Heart right ventricle (tissue), 16 donors: ENCODE results near the gene CLDN2. TPM values are rescaled to one million over a fixed set of nuclear protein-coding genes. Genes with fewer than 3 reads are reported as not detected.
A peak's percentile ranks its signal among the peaks of the same experiment; 100 is the strongest.

Experiments
- ATAC-seq, 8 donors: fragments of 200-7000 bp; cut with Tn5 transposase; one replicate each; pipeline ENCODE4 v1.9.1; 2020; ENCODE audit warnings: mild to moderate bottlenecking in 8 of 8, moderate library complexity in 8 of 8, moderate number of reproducible peaks in 1 of 8
- DNase-seq, 2 donors: peaks; one replicate each; pipeline ENCODE4 v3.0.0-alpha.2; 2020
- H3K27ac ChIP-seq, 10 donors: fragments of 200-600 bp; sonication (generic) in 2 of 10; one replicate each; pipeline versions ENCODE4 v1.5.0 to v1.8.0; 2020 to 2022; ENCODE audit warnings: mild to moderate bottlenecking in 3 of 10
- H3K27me3 ChIP-seq, 7 donors: fragments of 200-600 bp; one replicate each; pipeline ENCODE4 v1.8.0; 2021 to 2022; ENCODE audit warnings: mild to moderate bottlenecking in 2 of 7
- H3K36me3 ChIP-seq, 9 donors: fragments of 200-600 bp; sonication (generic) in 1 of 9; one replicate each; pipeline versions ENCODE4 v1.5.0 to v1.8.0; 2020 to 2022; ENCODE audit warnings: mild to moderate bottlenecking in 2 of 9
- H3K4me1 ChIP-seq, 9 donors: fragments of 200-600 bp; sonication (generic) in 1 of 9; one replicate each; pipeline versions ENCODE4 v1.5.0 to v1.8.0; 2020 to 2022; ENCODE audit warnings: mild to moderate bottlenecking in 4 of 9
- H3K4me3 ChIP-seq, 10 donors: fragments of 200-600 bp; sonication (generic) in 2 of 10; one replicate each; pipeline versions ENCODE4 v1.5.0 to v1.8.0; 2020 to 2022; ENCODE audit warnings: mild to moderate bottlenecking in 7 of 10, moderate library complexity in 2 of 10
- H3K9me3 ChIP-seq, 11 donors: fragments of 200-600 bp in 10 of 11; sonication (generic) in 2 of 11; one replicate each; pipeline versions ENCODE4 v1.5.0 to v1.8.0; 2013 to 2022; ENCODE audit warnings: mild to moderate bottlenecking in 2 of 11, control low read depth in 1 of 11, moderate library complexity in 1 of 11
- WGBS, 2 donors: extraction: QIAGEN DNeasy Blood & Tissue Kit; methylation state at CpG; one replicate each; pipeline ENCODE4 v1.1.7; 2013; ENCODE audit warnings: inconsistent platforms in 1 of 2; 5-methylcytosine and 5-hydroxymethylcytosine counted together
- intact Hi-C, 10 donors: fragments of 100-400 bp; cut with DNase I; formaldehyde crosslinking; loops; one replicate each; pipeline versions ENCODE4 v1.11.1 to v1.14.2; 2022
- polyA plus RNA-seq, 2 donors: library from polyadenylated mRNA; stranded (reverse); fragments of 200-250 nt; gene quantifications; one replicate each; pipeline ENCODE4 v1.2.3, GENCODE V29; 2013
- total RNA-seq, 10 donors: library from RNA; stranded (reverse); fragmentation: NEBNext Ultra II Directional in 3 of 10; extraction: Animal tissue kit (Norgen Biotek cat#: 25700) in 3 of 10; gene quantifications; one replicate each; pipeline versions ENCODE4 v1.2.1 to v1.2.4, GENCODE V29; 2021 to 2023
- TF ChIP-seq, protein P1 (sequence below), 9 donors: fragments of 200-600 bp; sonication (generic) in 2 of 9; IDR thresholded peaks; one replicate each; pipeline versions ENCODE4 v1.5.0 to v1.8.0; 2021 to 2022; ENCODE audit warnings: antibody characterized with exemption in 9 of 9, mild to moderate bottlenecking in 5 of 9, moderate library complexity in 1 of 9
- donor health status: Arrhythmogenic right ventricular cardiomyopathy.
- donor health status: ischemic (EF 13 %, LVEDD 7.1; RV severe dilation, severe dysfunction).
- donor health status: healthy with polysubstance abuse.
- donor health status: DM: no; HTN: yes; CAD: no.
- donor health status: DM: no; HTN: no; CAD: no.
- donor health status: ischemic (EF 25% LVEDD 6.9; RV normal size, moderate dysfunction).
- donor health status: ischemic (EF 25% LVEDD 5.7; RV mildly dilated, moderate dysfunction).
- donor health status: healthy.
- donor health status: DM: yes; HTN: yes; CAD: no.
- donor health status: Ischemic cardiomyopathy.
- donor health status: ischemic (EF 35%, LVEDD 5.7; RV mildly dilated, moderate dysfunction).
- donor health status: nonischemic (EF 11% LVEDD 7.7; RV severe dilation, severe dysfunction).
- donor health status: DM: yes; HTN: yes; CAD: no.
- donor health status: PGD.
- donor health status: ischemic (EF 29% LVEDD 5.4; RV normal size, mild dysfunction).
- donor health status: nonischemic (EF 23%, LVEDD 6.1; RV moderate dilation, normal function).

CLDN2 gene
- total and polyA plus RNA-seq, 12 donors: 0.03 TPM; not detected in 11

- Histone ChIP-seq H3K27me3 (peaks cover 0 to 43% (median 0%) of the 10 kb centered on the region in 7 donors), H3K4me1 (no peaks in the 10 kb centered on the region), H3K9me3 (no peaks in the 10 kb centered on the region), H3K36me3 (peaks cover 0 to 30% (median 0%) of the 10 kb centered on the region in 9 donors), H3K4me3 (no peak overlapping the region), H3K27ac (no peak overlapping the region)
- WGBS, 2 donors: 96% methylated on average over 6 of the region's 6 CpGs
- ATAC-seq (no peak), DNase-seq (no peak)
- intact Hi-C loops: loop anchor here in 3 of 10 donors (5.0 kb wide), 2 partner anchors 49 to 54 kb away; partner anchors contain the start of gene RIPPLY1 (in 1 of the 3)
- TF ChIP-seq, protein P1, sequence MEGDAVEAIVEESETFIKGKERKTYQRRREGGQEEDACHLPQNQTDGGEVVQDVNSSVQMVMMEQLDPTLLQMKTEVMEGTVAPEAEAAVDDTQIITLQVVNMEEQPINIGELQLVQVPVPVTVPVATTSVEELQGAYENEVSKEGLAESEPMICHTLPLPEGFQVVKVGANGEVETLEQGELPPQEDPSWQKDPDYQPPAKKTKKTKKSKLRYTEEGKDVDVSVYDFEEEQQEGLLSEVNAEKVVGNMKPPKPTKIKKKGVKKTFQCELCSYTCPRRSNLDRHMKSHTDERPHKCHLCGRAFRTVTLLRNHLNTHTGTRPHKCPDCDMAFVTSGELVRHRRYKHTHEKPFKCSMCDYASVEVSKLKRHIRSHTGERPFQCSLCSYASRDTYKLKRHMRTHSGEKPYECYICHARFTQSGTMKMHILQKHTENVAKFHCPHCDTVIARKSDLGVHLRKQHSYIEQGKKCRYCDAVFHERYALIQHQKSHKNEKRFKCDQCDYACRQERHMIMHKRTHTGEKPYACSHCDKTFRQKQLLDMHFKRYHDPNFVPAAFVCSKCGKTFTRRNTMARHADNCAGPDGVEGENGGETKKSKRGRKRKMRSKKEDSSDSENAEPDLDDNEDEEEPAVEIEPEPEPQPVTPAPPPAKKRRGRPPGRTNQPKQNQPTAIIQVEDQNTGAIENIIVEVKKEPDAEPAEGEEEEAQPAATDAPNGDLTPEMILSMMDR (IDR thresholded peaks at IDR 0.05): no peak
Observed at GRCh38 chrX:106951230-106951629, 31.0 kb downstream of the CLDN2 start.

DNA sequence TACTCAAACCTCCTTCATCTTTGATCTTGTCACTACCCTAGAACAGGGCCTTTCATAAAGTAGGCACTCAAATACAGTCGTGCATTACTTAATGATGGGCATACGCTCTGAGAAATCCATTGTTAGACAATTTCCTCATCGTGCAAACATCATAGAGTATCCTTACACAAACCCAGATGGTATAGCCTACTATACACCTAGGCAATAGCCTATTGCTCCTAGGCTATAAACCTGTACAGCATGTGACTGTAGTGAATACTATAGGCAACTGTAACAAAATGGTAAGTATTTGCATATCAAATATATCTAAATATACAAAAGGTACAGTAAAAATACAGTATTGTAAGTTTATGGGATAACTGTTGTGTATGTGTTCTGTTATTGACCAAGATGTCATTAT is 31.9 kb downstream of the CLDN2 start:
- ATAC-seq: no peak
- H3K27ac ChIP-seq: no peak overlapping the region
- peaks cover 0 to 38% (median 0%) of the 10 kb centered on the region in 7 donors for H3K27me3 ChIP-seq
- no peak for DNase-seq
- intact Hi-C loops: loop anchor here in 4 of 10 donors (2.0 to 5.0 kb wide), 3 partner anchors 50 to 57 kb away; partner anchors contain the start of gene RIPPLY1 (in 1 of the 4)
- no peaks in the 10 kb centered on the region for H3K9me3 ChIP-seq
- no peak overlapping the region for H3K4me3 ChIP-seq
- TF ChIP-seq, protein P1 (IDR thresholded peaks at IDR 0.05): no peak
- WGBS, 2 donors: 91 to 93% methylated on average over 3 of the region's 3 CpGs
- H3K36me3 ChIP-seq: peaks cover 0 to 39% (median 0%) of the 10 kb centered on the region in 9 donors
- no peaks in the 10 kb centered on the region for H3K4me1 ChIP-seq

GRCh38 chrX:106952538-106952937 is 32.3 kb downstream of the CLDN2 start:
- TF ChIP-seq, protein P1 (IDR thresholded peaks at IDR 0.05): no peak
- no peaks in the 10 kb centered on the region for H3K9me3 ChIP-seq
- H3K27me3 ChIP-seq: peaks cover 0 to 36% (median 0%) of the 10 kb centered on the region in 7 donors
- peaks cover 0 to 44% (median 0%) of the 10 kb centered on the region in 9 donors for H3K36me3 ChIP-seq
- H3K4me1 ChIP-seq: no peaks in the 10 kb centered on the region
- ATAC-seq (no peak), DNase-seq (no peak)
- 97 to 100% methylated on average over 2 of the region's 2 CpGs for whole genome bisulfite sequencing, 2 donors
- H3K27ac ChIP-seq: no peak overlapping the region
- H3K4me3 ChIP-seq: no peak overlapping the region
- intact Hi-C loops: loop anchor here in 4 of 10 donors (2.0 to 5.0 kb wide), 3 partner anchors 50 to 58 kb away; partner anchors contain the start of gene RIPPLY1 (in 1 of the 4)

GRCh38 chrX:106952988-106953387 is 32.8 kb downstream of the CLDN2 start:
- peaks cover 0 to 36% (median 0%) of the 10 kb centered on the region in 7 donors for H3K27me3 ChIP-seq
- DNase-seq: no peak
- H3K36me3 ChIP-seq: peaks cover 0 to 48% (median 0%) of the 10 kb centered on the region in 9 donors
- 29 to 41% methylated on average over 1 of the region's 1 CpG for WGBS, 2 donors
- intact Hi-C loops: loop anchor here in 4 of 10 donors (2.0 to 5.0 kb wide), 3 partner anchors 51 to 58 kb away; partner anchors contain the start of gene RIPPLY1 (in 1 of the 4)
- no peaks in the 10 kb centered on the region for H3K9me3 ChIP-seq
- no peak overlapping the region for H3K4me3 ChIP-seq
- no peak overlapping the region for H3K27ac ChIP-seq
- TF ChIP-seq, protein P1 (IDR thresholded peaks at IDR 0.05): peak in 7 of 9 donors; percentile 28 to 50 (median 45)
- H3K4me1 ChIP-seq: no peaks in the 10 kb centered on the region
- ATAC-seq: no peak
